Kidney capillary endothelial cell (primary cell): ENCODE results near the gene SCARF1.

ENCODE experiments used
- DNase-seq: peaks from one replicate; pipeline ENCODE4 v3.0.0-alpha.2; 2018; ENCODE audit warnings: low spot score

Gene SCARF1

GRCh38 chr17:1628856-1629503 is 16.6 kb downstream of the SCARF1 start:
- peak; percentile 87 for DNase-seq

- DNase-seq: peak; percentile 62
Observed at GRCh38 chr17:1627982-1628855, 17.3 kb downstream of the SCARF1 start, which contains the start of gene SLC43A2. Gene SLC43A2, minus strand, starts transcription at chr17:1628834. Its CDS starts 960 bp downstream, at chr17:1627874.

- no peak for DNase-seq
Observed at GRCh38 chr17:1627182-1627981, 18.1 kb downstream of the SCARF1 start.

- DNase-seq: no peak
Observed at GRCh38 chr17:1626333-1626732, 19.2 kb downstream of the SCARF1 start.

GRCh38 chr17:1625581-1625980 is 20.0 kb downstream of the SCARF1 start:
- DNase-seq: no peak

- DNase-seq: peak; percentile 46
Observed at GRCh38 chr17:1625053-1625452, 20.5 kb downstream of the SCARF1 start.

GRCh38 chr17:1624650-1625049 is 20.9 kb downstream of the SCARF1 start:
- no peak for DNase-seq

GRCh38 chr17:1623057-1623630 is 22.4 kb downstream of the SCARF1 start:
- no peak for DNase-seq

- DNase-seq: no peak
Observed at GRCh38 chr17:1621273-1621954, 24.1 kb downstream of the SCARF1 start.

- no peak for DNase-seq
Observed at GRCh38 chr17:1620486-1620885, 25.0 kb downstream of the SCARF1 start.

GRCh38 chr17:1617620-1618174 is 27.8 kb downstream of the SCARF1 start:
- DNase-seq: peak; percentile 89

GRCh38 chr17:1616101-1616500 is 29.4 kb downstream of the SCARF1 start:
- DNase-seq: no peak

- DNase-seq: peak; percentile 35
Observed at GRCh38 chr17:1612400-1612799, 33.1 kb downstream of the SCARF1 start.

GRCh38 chr17:1611715-1612114 is 33.8 kb downstream of the SCARF1 start:
- DNase-seq: no peak

GRCh38 chr17:1608676-1609075 is 36.9 kb downstream of the SCARF1 start:
- no peak for DNase-seq

GRCh38 chr17:1607971-1608320 is 37.6 kb downstream of the SCARF1 start:
- no peak for DNase-seq

- DNase-seq: no peak
Observed at GRCh38 chr17:1606352-1606985, 39.1 kb downstream of the SCARF1 start.

GRCh38 chr17:1605681-1606351 is 39.7 kb downstream of the SCARF1 start:
- DNase-seq: no peak

- no peak for DNase-seq
Observed at GRCh38 chr17:1604831-1605528, 40.6 kb downstream of the SCARF1 start.

- no peak for DNase-seq
Observed at GRCh38 chr17:1601571-1601970, 44.0 kb downstream of the SCARF1 start.
